ENCODE measurements around the gene FITM1. TPM values are rescaled to one million over a fixed set of nuclear protein-coding genes. Genes with fewer than 3 reads are reported as not detected.

The FITM1 gene
- 0.49 TPM for polyA plus RNA-seq (2013, experiment 1 of 2; ENCODE audit: insufficient read length)
- 0.63 TPM for polyA plus RNA-seq (2013, experiment 2 of 2; ENCODE audit: insufficient read length)

GRCh38 chr14:24130380-24130716, at the start of gene FITM1:
Gene FITM1, plus strand, starts transcription at chr14:24130659. Its CDS starts 905 bp downstream, at chr14:24131564.
- DNase-seq = no peak

- DNase-seq = peak; percentile 9
These were observed 49.3 kb upstream of the FITM1 start for GRCh38 chr14:24080888-24081738.

GRCh38 chr14:24081739-24082211, 48.7 kb upstream of the FITM1 start:
- DNase-seq = no peak

GRCh38 chr14:24082411-24083080, 47.9 kb upstream of the FITM1 start:
- no peak for DNase-seq

GRCh38 chr14:24083462-24083861, 47.0 kb upstream of the FITM1 start:
- no peak for DNase-seq

- DNase-seq = no peak
These were observed 46.0 kb upstream of the FITM1 start for GRCh38 chr14:24084440-24084839.

- DNase-seq = no peak
These were observed 45.2 kb upstream of the FITM1 start for GRCh38 chr14:24085215-24085614.

GRCh38 chr14:24086193-24086955, 44.1 kb upstream of the FITM1 start:
- no peak for DNase-seq

- DNase-seq = no peak
These were observed 43.5 kb upstream of the FITM1 start for GRCh38 chr14:24087004-24087403.

- no peak for DNase-seq
These were observed 42.4 kb upstream of the FITM1 start for GRCh38 chr14:24088095-24088494.

- no peak for DNase-seq
These were observed 40.6 kb upstream of the FITM1 start for GRCh38 chr14:24089890-24090289.

- DNase-seq = no peak
These were observed 38.4 kb upstream of the FITM1 start for GRCh38 chr14:24092110-24092504.

- no peak for DNase-seq
These were observed 37.8 kb upstream of the FITM1 start for GRCh38 chr14:24092505-24093206.

- DNase-seq = no peak
These were observed 37.1 kb upstream of the FITM1 start for GRCh38 chr14:24093207-24093900.

- peak; percentile 99 for DNase-seq
These were observed 36.3 kb upstream of the FITM1 start, which contains the start of gene PCK2 for GRCh38 chr14:24093901-24094840. Gene PCK2, plus strand, starts transcription at chr14:24094311. Its CDS starts 95 bp downstream, at chr14:24094406.

- peak; percentile 10 for DNase-seq
These were observed 35.6 kb upstream of the FITM1 start for GRCh38 chr14:24094841-24095270.

GRCh38 chr14:24095271-24096068, 35.0 kb upstream of the FITM1 start:
- DNase-seq = peak; percentile 72

- DNase-seq = no peak
These were observed 33.8 kb upstream of the FITM1 start for GRCh38 chr14:24096545-24097181.
